Activated B cell treated with CpG ODN at 0.5 μM for 24 hours (primary cell): Measurements from ENCODE around the gene COPS3. TPM values are rescaled to one million over a fixed set of nuclear protein-coding genes. Genes with fewer than 3 reads are reported as not detected.

ENCODE experiments used
- ATAC-seq: fragments of 200-7000 bp; cut with Tn5 transposase; one replicate; pipeline ENCODE4 v1.10.0; 2021; ENCODE audit warnings: low read depth, mild to moderate bottlenecking, moderate library complexity
- CTCF ChIA-PET: fragments of 350-600 bp; sonication (Branson Sonifier 250); formaldehyde crosslinking; loops from one replicate; lab custom pipeline; 2021; ENCODE audit warnings: antibody characterized with exemption; lab: Charles Lee
- POLR2A ChIA-PET: fragments of 350-600 bp; sonication (Branson Sonifier 250); formaldehyde crosslinking; loops from one replicate; lab custom pipeline; 2021; ENCODE audit warnings: antibody characterized with exemption; lab: Charles Lee
- DNase-seq: peaks from one replicate; pipeline ENCODE4 v3.0.0; 2022
- H3K27ac Mint-ChIP-seq: one replicate; pipeline ENCODE4 v1.8.0; 2020; ENCODE audit warnings: mixed read lengths
- H3K27me3 Mint-ChIP-seq: one replicate; pipeline ENCODE4 v1.8.0; 2021; ENCODE audit warnings: mixed read lengths
- H3K36me3 Mint-ChIP-seq: one replicate; pipeline ENCODE4 v1.8.0; 2021; ENCODE audit warnings: low read depth, mixed read lengths
- H3K4me1 Mint-ChIP-seq: one replicate; pipeline ENCODE4 v1.8.0; 2021; ENCODE audit warnings: mixed read lengths
- H3K4me3 Mint-ChIP-seq: one replicate; pipeline ENCODE4 v1.8.0; 2020; ENCODE audit warnings: mild to moderate bottlenecking, mixed read lengths
- H3K9me3 Mint-ChIP-seq: one replicate; pipeline ENCODE4 v1.8.0; 2020; ENCODE audit warnings: mixed read lengths
- intact Hi-C: fragments of 100-400 bp; cut with micrococcal nuclease; formaldehyde crosslinking; loops from one replicate; pipeline ENCODE4 v1.15.1; 2024
- total RNA-seq: library from RNA; stranded (reverse); gene quantifications from 2 replicates; pipeline ENCODE4 v1.2.3, GENCODE V29; 2022
- TF ChIP-seq, protein P1 (sequence below): fragments of 200-600 bp; IDR thresholded peaks from one replicate; pipeline ENCODE4 v1.8.0; 2022; ENCODE audit warnings: antibody characterized with exemption, mild to moderate bottlenecking

COPS3 gene
- total RNA-seq, 1 donor from 2014 or later, result 73.7 TPM

DNA sequence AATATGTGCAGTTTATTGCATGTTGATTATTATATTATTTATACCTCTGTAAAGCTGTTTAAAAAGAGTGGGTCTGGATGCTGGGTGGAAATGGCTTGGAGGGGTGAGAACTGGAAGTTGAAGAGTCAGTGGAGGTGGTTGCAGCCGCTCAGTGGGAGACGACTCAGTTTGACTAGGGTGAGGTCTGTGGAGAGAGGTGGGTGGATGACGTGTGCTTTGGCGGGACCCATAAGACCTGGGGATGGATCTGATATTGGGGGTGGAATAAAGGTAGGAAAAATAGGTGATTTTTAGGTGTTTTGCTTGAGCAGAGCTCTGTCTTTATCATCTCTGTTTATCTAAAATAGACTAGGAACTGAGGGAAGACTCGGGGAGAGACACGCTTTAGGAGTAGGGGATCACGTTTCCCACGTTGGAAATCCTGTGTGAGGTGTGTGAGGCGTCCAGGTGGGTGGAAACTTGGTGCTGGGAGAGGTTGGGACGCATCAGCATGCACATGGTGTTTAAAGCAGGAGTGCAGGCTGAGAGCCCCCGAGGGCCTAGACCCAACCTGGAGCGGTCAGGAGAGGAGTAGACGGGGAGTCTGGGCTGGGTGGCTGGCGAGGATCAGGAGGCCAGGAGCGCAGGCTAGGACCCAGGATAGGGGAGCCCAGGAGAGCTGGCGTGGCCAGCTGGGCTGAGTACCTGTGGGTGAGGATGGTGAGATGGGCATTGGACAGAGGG is 39.3 kb upstream of the COPS3 start:
- TF ChIP-seq, protein P1, sequence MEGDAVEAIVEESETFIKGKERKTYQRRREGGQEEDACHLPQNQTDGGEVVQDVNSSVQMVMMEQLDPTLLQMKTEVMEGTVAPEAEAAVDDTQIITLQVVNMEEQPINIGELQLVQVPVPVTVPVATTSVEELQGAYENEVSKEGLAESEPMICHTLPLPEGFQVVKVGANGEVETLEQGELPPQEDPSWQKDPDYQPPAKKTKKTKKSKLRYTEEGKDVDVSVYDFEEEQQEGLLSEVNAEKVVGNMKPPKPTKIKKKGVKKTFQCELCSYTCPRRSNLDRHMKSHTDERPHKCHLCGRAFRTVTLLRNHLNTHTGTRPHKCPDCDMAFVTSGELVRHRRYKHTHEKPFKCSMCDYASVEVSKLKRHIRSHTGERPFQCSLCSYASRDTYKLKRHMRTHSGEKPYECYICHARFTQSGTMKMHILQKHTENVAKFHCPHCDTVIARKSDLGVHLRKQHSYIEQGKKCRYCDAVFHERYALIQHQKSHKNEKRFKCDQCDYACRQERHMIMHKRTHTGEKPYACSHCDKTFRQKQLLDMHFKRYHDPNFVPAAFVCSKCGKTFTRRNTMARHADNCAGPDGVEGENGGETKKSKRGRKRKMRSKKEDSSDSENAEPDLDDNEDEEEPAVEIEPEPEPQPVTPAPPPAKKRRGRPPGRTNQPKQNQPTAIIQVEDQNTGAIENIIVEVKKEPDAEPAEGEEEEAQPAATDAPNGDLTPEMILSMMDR, result no peak
- Mint-ChIP-seq H3K4me3 (no peak overlapping the region), H3K27ac (no peak overlapping the region), H3K27me3 (no peaks in the 10 kb centered on the region), H3K4me1 (no peaks in the 10 kb centered on the region), H3K9me3 (no peaks in the 10 kb centered on the region), H3K36me3 (no peaks in the 10 kb centered on the region)
- intact Hi-C loops, result no loop called here
- CTCF ChIA-PET, result no interaction called here
- ATAC-seq (no peak), DNase-seq (no peak)
- POLR2A ChIA-PET, result interaction anchor here (0.6 kb wide), 1 partner anchor 18 kb away, joined by 3 read pairs; no protein-coding TSS in a partner anchor

DNA sequence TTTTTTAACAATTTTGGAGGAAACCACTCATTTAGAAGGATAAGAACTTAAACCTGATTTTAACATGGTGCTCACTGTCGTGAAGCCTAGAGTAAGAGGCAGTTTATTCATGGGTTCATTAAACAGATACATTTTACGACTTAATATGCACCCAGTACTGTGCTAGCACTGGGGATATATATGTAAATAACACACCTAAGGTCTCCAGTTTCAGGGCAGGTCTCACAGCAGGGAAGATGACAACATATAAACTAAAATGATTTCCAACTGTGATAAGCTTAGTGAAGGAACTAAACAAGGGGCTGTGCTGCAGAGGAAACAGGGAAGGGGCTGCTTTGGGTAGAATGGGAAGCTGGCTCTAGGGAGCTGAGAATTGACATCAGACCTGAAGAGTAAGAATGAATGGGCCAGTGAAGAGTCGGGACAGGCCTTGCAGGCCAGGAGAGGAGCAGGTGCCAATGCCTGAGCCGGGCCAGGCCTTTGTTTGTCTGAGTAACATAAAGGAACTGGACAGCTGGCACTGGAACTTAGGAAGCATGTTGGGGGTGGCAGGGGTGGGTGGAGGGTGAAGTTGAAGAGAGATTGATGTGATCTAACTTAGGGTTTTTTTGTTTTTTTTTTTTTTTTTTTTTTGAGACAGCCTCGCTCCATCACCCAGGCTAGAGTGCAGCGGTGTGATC is 34.2 kb upstream of the COPS3 start:
- Mint-ChIP-seq H3K27ac (no peak overlapping the region), H3K4me3 (no peak overlapping the region), H3K9me3 (no peaks in the 10 kb centered on the region), H3K27me3 (no peaks in the 10 kb centered on the region), H3K4me1 (no peaks in the 10 kb centered on the region), H3K36me3 (no peaks in the 10 kb centered on the region)
- intact Hi-C loops, result loop anchor here (10.0 kb wide), 1 partner anchor 170 kb away; no protein-coding TSS in a partner anchor
- POLR2A ChIA-PET, result no interaction called here
- TF ChIP-seq, protein P1, result no peak
- DNase-seq (no peak), ATAC-seq (no peak)
- CTCF ChIA-PET, result interaction anchor here (0.6 to 1.6 kb wide), 3 partner anchors 10 to 320 kb away, joined by 3 read pairs; no protein-coding TSS in a partner anchor

DNA sequence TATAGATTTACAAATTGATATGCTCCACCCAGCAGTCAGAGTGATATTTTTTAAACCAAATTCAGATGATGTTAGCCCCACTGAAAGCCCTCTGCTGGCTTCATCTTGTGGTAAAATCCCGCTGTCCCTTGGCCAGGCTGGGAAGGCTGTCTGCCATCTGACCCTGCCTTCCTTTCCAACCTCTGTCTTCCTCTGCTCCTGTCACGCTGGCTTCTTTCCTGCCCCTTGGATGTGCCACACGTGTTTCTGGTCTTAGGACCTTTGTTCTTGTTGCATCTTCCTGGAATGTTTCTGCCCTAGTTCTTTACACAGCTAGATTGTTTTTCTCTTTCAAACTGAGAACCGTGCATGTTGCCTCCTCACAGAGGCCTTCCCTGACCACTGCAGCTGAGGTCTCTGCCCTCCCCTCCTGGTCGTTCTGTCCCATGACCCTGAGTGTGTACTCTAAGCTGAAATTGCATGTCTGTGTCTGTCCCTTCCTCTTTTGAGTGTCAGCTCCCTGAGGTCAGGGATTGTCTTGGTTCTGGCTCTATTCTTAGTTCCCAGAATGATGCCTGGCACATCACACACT is 33.5 kb upstream of the COPS3 start:
- H3K36me3 Mint-ChIP-seq, result no peaks in the 10 kb centered on the region
- ChIA-PET POLR2A (no interaction called here), CTCF (interaction anchor here (1.6 kb wide), 1 partner anchor 9 kb away, joined by 3 read pairs; no protein-coding TSS in a partner anchor)
- DNase-seq (no peak), ATAC-seq (no peak)
- H3K4me3 Mint-ChIP-seq, result no peak overlapping the region
- no peaks in the 10 kb centered on the region for H3K27me3 Mint-ChIP-seq
- no peaks in the 10 kb centered on the region for H3K4me1 Mint-ChIP-seq
- TF ChIP-seq, protein P1, result no peak
- intact Hi-C loops, result loop anchor here (10.0 kb wide), 1 partner anchor 170 kb away; no protein-coding TSS in a partner anchor
- H3K27ac Mint-ChIP-seq, result no peak overlapping the region
- no peaks in the 10 kb centered on the region for H3K9me3 Mint-ChIP-seq

DNA sequence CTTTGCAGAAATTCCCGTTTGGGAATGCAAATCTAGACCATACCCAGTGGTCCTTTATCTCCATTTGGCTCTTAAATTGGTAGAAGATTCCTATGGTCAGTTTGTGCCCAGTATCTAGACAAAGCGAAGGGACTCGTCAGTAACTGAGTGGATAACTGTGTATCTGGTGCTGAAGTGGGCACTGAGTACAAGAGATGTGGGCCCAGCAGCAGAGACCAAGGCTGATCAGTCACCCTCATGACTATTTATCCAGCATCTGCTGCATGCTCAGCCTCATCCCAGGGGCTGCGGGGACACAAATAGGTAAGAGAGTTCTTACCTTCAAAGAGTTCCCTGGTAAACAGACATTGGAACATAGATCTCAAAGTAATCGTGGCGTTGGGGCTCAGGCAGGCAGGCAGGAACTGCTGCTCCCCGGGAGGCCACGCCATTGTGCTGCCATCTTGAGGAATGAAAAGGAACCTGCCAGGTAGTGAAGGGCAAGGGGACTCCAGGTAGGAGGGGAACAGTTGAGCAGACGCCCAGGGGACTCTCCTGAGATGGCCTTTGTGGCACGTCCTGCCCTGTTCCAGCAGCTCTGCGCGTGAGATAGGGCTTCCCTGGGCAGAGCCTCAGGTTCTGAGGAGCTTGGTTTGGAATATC is 32.4 kb upstream of the COPS3 start:
- POLR2A ChIA-PET, result interaction anchor here (0.6 kb wide), 1 partner anchor 165 kb away, joined by 3 read pairs; no protein-coding TSS in a partner anchor

More for the DNA sequence above, 32.4 kb upstream of the COPS3 start:
- Mint-ChIP-seq H3K9me3 (no peaks in the 10 kb centered on the region), H3K27ac (no peak overlapping the region), H3K27me3 (no peaks in the 10 kb centered on the region), H3K4me1 (no peaks in the 10 kb centered on the region), H3K36me3 (no peaks in the 10 kb centered on the region), H3K4me3 (no peak overlapping the region)
- ATAC-seq (peak; percentile 97), DNase-seq (peak; percentile 38)
- CTCF ChIA-PET, result interaction anchor here (0.6 to 1.2 kb wide), 4 partner anchors 21 to 400 kb away, joined by 3 to 6 read pairs (median 3); no protein-coding TSS in a partner anchor
- intact Hi-C loops, result loop anchor here (10.0 kb wide), 1 partner anchor 169 kb away; no protein-coding TSS in a partner anchor
- TF ChIP-seq, protein P1, result no peak
